GM19468 (cell line): Measurements from ENCODE around the gene LRRC4B.

Source experiments
- ATAC-seq: cut with Tn5 transposase; IDR thresholded peaks from one replicate; pipeline ENCODE4 v1.9.1; 2021; ENCODE audit warnings: mild to moderate bottlenecking, moderate library complexity, moderate number of reproducible peaks; ENCODE audit not compliant: unreplicated experiment; ENCODE audit errors: extremely low read depth

The LRRC4B gene

DNA sequence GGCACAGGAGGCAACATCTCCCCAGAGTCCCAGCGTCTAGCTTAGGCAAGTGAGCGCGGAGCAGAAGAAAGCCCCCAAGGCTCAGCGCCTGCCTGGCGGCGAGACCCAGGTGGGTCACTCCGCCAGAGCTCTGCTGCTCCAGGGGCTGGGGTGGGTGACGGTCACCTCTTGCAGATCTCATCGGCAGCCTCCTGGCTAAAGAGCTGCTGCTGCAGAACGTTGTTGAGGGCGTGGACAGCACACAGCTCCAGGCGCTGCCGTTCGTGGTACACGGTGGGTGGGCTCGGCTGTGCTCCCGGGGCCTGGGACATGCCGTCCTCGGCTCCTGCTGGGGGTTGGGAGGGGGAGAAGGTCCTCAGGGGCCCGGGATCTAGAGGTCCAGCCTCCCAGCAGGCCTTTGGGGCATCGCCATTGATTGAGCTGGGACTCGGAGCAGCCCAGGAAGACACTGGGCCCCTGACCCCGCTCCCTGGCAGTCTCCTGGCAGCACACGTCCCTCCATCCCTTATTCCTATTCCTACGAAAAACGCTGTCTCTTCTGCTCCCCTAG, 58.0 kb downstream of the LRRC4B start:
- no peak for ATAC-seq

DNA sequence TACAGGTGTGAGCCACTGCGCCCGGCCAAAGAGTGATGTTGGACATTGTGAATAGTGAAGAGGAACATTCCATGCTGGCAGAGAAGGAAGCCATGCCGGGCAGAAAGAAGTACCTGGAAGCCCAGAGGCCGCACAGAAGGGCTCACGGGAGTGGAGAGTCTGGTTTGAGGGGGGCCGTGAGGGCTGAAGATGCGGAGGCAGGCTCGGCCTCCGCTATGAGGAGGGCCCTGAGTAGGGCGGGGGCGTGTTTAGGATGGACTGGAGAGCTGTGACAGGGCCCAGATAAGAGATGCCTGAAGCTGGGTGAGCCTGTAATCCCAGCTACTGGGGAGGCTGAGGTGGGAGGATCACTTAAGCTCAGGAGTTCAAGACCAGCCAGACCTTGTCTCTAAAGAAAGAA, 58.9 kb downstream of the LRRC4B start:
- ATAC-seq, result no peak

DNA sequence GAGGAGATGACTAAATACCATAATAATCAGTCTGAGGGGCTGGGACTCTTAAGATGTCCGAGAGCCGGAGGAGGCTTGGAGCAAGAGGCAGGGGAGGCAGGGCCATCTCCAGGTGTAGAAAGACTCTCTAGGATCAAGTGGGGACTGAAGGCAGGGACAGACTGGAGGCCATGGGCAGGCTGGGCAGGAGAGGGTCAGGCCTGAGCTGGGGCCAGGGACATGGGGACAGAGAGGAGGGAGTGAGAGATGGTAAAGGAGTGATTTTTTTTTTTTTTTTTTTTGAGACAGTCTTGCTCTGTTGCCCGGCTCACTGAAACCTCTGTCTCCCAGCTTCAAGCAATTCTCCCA, 59.4 kb downstream of the LRRC4B start:
- ATAC-seq, result no peak

DNA sequence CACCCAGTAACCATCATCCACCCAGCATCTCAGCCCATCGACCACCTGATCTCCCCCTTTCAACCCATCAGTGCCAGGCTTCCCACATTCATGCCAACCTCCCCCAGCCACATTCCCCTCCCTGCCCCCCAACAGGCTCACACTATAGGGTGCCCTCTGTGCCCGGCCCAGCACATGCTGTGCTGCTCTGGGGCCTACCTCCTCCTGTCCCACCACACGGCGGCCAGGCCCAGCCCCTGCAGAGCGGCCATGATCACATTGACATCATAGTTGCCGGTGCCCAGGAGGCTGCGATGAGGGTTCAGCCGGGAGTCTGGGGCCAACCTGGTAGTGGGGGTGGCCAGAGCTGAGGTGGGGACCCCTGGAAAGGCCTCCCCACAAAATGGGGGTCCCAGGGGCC, 60.9 kb downstream of the LRRC4B start:
- ATAC-seq, result no peak

DNA sequence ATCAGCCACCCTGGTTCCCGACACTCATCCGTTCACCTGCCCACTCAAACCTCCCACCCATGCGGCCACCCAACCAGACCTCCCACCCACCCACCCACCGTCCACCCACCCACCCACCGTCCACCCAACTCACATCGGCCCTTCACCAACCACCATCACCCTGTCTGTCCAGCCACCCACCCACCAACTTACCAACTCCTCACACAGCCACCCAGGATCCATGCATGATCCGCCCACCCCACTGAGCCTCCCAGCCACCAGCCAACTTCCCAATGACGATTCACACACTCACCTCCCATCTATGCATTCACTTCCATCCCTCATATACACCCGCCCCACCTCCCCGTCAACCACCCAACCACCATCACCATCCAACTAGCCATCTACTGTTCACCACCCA, 61.5 kb downstream of the LRRC4B start:
- no peak for ATAC-seq

DNA sequence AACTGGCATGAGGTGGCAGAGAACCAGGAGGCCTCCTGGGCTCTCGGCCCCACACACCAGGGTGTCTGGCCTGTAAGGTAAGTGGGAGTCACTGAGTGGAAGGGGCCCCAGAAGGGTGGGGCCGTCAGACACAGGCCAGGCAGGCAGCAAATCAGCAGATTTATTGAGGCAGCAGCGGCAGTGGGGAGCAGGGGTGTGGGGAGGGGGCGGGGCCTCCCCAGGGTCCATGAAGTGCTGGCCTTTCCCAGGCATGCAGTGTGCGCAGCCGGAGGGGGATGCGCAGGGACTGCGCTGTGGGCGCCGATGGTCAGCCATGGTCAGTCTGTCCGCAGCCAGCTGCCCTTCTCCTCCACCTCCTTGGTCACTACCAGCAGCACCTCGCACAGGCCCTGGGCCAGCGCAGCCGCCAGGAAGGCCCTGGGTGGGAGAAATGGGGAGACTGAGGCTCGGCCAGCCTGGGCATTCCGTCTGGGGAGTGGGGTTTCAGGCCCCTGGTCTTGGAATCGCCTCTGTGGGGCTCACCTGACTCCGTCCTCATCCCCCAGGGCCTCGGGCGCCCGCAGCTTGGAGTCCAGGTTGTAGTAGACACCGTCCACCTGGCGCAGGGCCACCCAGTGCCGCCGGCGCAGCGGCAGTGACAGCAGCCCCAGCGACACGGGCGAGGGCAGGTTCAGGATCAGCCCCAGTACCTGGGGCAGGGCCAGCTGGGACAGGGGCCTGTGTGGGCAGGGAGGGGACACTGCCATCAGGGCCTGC, 62.2 kb downstream of the LRRC4B start:
- ATAC-seq, result no peak

DNA sequence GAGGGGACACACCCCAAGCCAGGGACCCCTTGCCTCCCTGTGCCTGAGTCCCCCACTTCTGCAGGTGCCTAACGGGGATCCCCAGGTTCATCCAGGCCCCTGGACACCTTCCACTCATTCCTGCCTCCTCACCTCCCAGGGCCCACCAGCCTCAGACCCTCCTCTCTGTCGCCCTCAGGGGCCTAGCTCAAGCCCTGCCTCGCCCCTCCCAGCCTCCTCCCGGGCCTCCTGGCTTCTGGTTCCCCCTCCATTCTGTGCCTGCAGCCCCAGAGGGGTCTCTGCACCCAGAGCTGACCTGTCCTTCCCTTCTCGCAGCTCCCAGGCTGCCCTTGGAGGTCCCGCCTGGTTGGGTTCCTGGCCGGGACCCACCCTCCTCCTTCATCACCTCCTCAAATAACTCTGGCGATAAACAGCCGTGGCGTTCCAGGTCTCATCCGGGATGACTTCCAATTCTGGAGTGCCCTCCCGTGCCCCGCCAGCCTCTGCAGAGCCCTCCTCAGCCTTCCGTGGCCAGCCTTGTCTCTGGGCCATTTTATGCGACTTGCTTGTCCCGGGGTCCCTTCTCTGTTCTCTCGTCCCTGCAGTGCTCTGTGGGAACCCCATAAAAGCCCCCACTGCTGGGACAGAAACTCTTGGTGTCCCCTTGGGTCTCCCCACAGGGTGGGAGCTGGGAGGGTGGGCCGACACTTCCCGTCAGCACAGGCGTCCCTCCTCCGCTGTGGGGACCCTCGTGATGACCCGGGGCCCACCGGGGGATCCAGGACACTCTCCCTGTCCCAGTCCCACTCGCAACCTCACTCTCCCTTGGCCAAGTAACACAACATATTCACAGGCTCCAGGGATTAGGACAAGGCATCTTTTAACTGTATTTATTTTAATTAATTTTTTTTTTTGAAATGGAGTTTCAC, 66.4 kb downstream of the LRRC4B start:
- ATAC-seq, result no peak

DNA sequence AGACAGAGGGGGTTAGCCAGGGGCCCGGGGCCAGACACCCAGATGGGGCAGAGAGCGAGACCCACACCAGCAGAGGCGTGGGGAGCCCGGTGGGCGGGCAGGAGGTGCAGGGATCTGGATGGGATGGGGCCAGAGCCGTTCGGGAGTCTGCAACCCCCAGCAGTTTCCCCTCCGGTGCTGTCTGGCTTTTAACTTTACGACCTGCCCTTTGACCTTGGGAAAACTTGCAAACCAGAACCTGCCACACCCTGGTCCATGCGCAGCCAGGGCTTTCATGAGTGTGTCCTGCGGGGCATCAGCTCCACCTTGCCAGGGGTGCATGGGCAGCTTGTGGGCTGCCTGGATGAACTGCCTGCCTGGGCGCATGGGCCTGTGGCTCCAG, 67.1 kb downstream of the LRRC4B start:
- ATAC-seq, result no peak

DNA sequence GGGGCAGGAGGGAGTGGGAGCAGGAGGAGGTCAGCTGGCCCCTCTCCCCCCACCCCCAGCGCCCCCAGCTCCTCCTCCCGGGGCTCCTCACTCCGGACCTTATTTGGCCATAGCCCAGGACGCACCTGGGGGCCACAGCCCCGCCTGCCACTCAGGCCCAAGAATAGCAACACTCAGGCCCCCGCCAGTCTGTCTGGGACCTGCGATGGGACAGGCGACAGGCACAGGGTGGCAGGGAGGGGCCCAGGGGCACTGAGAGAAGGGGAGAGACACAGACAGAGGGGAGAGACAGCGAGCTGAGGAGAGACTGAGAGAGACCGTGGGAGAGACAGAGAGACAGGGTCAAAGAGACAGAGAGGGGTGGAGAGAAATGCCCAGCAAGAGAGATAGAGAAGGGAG, 67.5 kb downstream of the LRRC4B start:
- ATAC-seq, result no peak

DNA sequence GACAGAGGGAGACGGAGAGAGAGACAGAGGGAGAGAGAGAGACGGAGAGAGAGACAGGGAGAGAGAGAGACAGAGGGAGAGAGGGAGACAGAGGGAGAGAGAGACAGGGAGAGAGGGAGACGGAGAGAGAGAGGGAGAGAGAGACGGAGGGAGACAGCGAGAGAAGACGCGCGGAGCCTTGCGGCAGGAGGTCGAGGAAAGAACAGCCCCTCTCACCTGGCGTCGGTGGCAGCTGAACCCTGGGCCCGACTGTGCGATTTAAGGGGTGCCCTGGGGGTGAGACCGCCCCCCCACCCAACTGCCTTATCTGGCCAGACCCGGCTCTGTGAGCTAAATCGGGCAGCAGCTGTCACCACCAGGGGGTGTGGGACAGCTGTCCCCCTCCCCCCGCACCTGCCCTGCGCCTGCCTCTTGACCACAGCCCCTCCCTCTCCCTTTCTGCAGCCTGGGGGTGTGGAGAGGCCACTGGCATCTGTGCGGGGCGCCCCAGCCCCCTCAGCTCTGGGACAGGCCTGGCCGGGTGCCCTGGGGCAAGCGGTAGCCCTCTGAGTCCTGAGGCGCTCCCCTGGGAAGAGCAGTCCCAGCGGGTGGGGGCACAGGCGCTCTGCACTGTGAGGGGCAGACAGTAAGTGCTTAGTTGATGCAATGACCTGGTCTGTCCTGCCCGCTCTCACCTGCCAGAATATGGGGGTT, 68.0 kb downstream of the LRRC4B start:
- no peak for ATAC-seq

DNA sequence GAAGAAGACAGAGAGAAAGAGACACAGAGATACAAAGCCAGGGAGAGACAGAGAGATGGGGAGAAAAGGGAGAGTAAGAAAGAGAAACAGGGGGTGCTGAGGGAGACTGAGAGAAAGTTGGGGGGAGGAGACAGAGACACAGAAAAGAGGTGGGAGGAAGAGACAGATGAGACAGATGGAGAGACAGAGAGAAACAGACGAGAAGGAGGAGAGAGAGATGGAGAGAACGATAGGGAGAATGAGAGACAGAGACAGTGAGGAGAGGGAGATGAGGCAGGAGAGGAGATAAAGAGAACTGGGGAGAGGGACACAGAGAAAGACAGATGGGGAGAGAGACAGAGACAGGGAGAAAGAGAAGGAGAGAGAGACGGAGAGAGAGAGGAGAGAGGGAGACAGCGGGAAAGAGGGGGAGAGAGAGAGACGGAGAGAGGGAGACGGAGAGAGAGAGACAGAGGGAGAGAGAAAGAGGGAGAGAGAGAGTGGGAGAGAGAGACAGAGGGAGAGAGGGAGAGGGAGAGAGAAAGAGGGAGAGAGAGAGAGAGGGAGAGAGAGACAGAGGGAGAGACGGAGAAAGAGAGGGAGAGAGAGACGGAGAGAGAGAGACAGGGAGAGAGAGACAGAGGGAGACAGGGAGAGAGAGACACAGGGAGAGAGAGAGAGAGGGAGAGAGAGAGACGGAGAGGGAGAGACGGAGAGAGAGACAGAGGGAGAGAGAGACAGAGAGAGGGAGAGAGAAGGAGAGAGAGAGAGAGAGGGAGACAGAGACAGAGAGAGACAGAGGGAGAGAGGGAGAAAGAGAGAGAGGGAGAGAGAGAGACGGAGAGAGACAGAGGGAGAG, 69.8 kb downstream of the LRRC4B start:
- no peak for ATAC-seq

DNA sequence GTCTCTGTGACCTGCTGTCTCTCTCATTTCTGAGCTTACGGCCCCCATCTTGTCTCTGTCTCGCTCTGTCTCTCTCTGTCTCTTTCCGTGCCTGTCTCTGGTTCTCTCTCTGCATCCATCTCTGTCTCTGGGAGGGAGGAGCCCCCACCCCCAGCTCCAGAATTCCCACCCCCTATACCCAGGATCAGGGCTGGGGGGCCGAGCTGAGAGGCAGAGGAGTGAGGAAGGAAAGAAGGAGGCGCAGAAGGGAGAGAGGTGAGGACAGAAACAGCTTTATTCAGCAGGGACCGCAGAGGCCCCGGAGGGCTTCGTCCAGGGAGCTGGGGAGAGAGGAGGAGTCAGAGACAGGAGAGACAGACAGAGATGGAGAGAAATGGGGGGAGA, 71.2 kb downstream of the LRRC4B start:
- no peak for ATAC-seq

DNA sequence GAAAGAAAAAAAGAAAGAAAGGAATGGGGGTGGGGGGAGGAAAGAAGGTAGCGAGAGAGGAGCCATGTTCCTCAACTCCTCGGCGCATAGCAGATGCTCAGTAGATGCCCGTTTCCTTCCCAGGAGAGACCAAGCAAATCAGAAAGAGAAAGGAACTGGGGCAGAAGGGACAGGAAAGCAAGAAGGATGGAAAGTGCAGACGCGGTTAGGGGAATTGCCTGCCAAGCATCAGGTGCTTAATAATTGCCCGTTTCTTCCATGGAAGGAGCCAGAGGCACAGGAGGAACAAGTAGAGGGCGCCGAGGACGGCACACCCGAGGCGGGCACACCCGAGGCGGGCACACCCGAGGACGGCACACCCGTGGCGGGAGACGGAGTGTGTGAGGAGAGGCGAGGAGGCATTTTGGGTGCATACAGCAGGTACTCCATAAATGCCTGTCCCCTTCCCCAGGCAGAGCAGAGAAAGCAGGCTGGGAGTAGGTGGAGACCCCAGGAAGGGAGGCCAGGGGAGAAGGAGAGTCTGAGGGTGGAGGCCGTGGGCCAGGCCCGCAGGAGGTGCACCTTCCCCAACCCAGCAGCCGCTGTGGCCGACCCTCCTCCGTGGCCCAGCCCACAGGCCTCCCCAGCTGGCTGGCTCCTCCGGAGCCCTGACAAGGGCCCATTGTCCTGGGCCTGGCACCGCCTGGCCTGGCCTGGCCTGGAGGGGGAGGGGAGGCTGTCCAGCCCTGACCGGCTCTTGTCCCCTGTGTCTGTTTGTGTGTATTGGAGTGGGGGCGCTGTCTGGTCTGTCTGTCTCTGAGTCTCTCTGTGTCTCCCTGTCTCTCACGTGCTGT, 71.8 kb downstream of the LRRC4B start:
- no peak for ATAC-seq

DNA sequence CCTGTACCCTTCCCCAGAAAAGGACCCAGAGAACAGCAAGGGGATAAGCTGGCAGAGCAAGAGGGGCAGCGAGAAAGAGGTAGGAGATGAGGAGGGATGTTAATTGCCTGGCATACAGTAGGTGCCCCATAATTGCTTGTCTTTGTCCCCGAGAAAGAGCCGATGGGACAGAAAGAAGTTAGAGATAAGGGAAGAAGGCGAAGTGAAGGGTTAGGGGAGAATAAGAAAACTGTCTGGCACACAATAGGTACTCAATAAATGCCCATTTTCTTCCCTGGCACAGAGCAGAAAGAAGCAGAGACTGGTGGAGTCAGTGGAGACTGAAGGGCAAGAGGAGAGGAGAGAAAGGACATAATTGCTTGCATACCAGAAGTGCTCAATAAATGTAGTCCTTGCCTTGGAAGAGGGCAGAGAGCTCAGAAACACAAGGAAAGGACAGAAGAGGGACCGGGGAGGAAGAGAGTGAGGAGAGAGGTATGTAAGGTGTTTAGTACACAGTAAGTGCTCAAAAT, 73.2 kb downstream of the LRRC4B start:
- ATAC-seq, result no peak

DNA sequence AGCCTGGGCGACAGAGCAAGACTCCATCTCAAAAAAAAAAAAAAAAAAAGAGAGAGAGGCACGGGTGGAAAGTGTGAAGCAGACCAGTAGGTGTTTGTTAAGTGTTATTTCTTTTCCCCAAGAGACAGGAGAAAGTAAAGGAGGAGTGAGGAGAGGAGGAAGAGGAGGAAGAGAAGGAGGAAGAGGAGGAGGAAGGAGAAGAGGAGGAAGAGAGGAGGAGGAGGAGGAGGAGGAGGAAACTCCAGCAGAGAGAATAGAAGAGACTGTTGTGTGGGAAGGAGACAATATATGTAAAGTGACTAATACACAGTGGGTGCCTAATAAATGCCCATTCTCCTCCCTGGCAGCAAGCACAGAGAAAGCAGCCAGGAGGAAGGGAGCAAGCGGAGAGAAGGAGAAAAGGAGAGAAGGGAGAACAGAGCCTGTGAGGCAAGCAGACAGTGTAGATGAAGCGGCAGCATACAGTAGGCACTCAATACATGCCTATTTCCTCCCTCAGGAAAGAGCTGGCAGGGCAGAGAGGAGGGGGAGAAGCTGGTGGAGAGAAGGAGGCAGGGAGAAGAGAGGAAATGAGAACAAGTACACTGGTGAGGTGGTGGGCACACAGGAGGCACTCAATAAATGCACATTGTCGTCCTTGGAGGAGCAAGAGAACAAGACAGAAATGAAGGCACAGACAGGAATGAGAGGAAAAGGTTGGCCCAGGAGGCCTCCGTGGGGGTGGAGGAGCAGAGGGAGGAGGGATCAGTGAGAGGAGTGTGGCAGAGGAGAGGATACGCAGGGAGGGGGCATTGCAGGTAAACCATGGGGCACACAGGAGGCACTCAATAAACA, 73.8 kb downstream of the LRRC4B start:
- ATAC-seq, result no peak

DNA sequence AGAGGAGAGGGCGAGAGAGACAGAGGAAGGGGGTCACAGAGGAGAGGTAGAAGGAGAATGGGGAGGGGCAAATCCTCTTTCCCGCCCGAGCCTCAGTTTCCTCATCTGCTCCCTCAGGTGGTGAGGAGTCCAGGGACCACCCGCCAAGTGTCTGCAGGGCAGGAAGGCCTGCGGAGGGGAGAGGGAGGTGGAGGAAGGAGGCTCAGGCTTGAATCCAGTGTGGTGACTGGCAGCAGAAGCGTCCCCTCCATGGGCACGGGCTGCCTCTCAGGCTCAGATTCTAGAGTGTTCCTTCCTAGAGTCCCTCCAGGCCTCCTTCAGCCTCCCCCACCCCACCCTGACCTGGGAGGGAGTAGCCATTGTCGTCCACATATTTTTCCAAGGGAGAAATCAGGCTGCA, 75.1 kb downstream of the LRRC4B start:
- no peak for ATAC-seq

DNA sequence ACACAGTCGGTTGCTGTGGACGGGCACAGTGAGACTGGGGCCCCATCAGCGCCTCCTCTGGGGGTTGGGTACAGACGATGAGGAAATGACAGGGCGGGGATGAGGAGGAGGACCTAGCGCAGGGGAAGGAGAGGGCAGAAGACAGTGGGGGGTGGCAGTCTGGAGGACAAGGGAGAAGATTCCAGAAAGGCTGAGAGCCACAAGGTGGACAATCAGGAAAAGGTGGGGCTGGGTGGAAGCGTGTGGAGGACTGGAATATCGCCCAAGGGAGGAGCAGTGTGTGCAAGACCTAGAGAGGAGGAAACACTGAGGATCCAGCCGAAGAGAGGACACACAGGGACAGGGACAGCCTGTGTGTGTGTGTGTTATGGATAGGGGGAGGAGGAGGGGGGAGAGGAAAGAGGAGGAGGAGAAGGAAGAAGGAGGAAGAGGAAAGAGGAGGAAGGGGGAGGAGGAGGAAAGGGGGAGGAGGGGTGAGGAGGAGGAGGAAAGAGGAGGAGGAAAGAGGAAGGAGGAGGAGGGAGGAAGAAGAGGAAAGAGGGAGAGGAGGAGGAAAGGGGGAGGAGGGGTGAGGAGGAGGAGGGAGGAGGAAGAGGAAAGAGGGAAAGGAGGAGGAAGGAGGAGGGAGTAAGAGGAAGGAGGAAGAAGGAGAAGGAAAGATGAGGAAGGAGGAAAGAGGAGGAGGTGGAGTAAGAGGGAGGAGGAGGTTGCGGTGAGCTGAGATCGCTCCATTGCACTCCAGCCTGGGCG, 75.8 kb downstream of the LRRC4B start:
- no peak for ATAC-seq
